ENCODE data around the gene DIS3L2.

DNA sequence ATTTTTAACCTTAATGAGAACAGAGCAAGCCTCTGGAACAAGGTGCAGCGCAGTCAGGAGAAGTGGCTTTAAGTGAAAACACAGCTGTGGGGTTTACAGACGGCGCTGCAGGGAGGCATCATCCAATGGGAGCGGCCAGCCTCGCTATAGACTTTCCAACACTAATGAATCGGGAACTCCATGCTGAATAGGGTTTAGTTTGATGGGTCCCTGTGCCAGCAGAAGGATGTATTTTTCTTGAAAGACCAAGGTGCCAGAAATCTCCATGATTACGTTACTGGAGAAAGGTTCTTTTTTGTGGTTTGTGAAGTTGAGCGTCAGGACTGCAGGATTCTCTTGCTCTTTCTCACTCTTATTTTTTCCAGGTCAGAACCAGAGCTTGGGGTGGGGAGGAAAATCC lies 329.2 kb downstream of the DIS3L2 start:
- TF ChIP-seq CTCF (IDR thresholded peaks at IDR 0.05) (no peak), ZFX (IDR thresholded peaks at IDR 0.05; ENCODE audit: borderline replicate concordance) (no peak)
